ENCODE measurements around the gene AXIN1. TPM values are rescaled to one million over a fixed set of nuclear protein-coding genes. Genes with fewer than 3 reads are reported as not detected.

AXIN1 gene
- total and polyA plus RNA-seq, 9 of the 15 experiments (the other 6 are each of a cell fraction or from before 2014, with no cell fraction given): 0.42 to 58.0 (median 25.9) TPM

GRCh38 chr16:398561-399339, 46.2 kb upstream of the AXIN1 start (continued):
- TF ChIP-seq NR0B1 (IDR thresholded peaks at IDR 0.05; ENCODE audit: partially characterized antibody): no peak
- TF ChIP-seq SMAD2 (IDR thresholded peaks at IDR 0.05; ENCODE audit: low read depth, low read length): no peak
- no peak for TF ChIP-seq DEAF1 (CRISPR knock-in tag; IDR thresholded peaks at IDR 0.05)
- no peak for TF ChIP-seq ARHGAP35 (IDR thresholded peaks at IDR 0.05; ENCODE audit: partially characterized antibody)
- 0 out of 2 replicates have a peak, but pooled peaks have one; percentile 20 for TF ChIP-seq CXXC5 (CRISPR knock-in tag; IDR thresholded peaks at IDR 0.05)
- TF ChIP-seq HEY1 (CRISPR knock-in tag; IDR thresholded peaks at IDR 0.05; ENCODE audit: borderline replicate concordance): no peak
- TF ChIP-seq HNRNPUL1 (IDR thresholded peaks at IDR 0.05; ENCODE audit: low read length): no peak
- TF ChIP-seq, protein P1, sequence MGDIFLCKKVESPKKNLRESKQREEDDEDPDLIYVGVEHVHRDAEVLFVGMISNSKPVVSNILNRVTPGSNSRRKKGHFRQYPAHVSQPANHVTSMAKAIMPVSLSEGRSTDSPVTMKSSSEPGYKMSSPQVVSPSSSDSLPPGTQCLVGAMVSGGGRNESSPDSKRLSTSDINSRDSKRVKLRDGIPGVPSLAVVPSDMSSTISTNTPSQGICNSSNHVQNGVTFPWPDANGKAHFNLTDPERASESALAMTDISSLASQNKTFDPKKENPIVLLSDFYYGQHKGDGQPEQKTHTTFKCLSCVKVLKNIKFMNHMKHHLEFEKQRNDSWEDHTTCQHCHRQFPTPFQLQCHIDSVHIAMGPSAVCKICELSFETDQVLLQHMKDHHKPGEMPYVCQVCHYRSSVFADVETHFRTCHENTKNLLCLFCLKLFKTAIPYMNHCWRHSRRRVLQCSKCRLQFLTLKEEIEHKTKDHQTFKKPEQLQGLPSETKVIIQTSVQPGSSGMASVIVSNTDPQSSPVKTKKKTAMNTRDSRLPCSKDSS (IDR thresholded peaks at IDR 0.05; ENCODE audit: low read depth, partially characterized antibody): no peak
- no peak for TF ChIP-seq ZNF695 (CRISPR knock-in tag; IDR thresholded peaks at IDR 0.05)
- no peak for TF ChIP-seq JUN (IDR thresholded peaks at IDR 0.05; ENCODE audit: borderline replicate concordance, low read depth, low read length)
- no peak for TF ChIP-seq JUN (CRISPR knock-in tag; IDR thresholded peaks at IDR 0.05; ENCODE audit: borderline replicate concordance)
- no peak for TF ChIP-seq ZNF551 (CRISPR knock-in tag; IDR thresholded peaks at IDR 0.05)
- TF ChIP-seq NR4A1 (CRISPR knock-in tag; IDR thresholded peaks at IDR 0.05): no peak
- TF ChIP-seq NR4A1 (tag; IDR thresholded peaks at IDR 0.05): no peak
- no peak for TF ChIP-seq HMG20B (CRISPR knock-in tag; IDR thresholded peaks at IDR 0.05)
- TF ChIP-seq ZBTB7A (IDR thresholded peaks at IDR 0.05; ENCODE audit: borderline replicate concordance, control insufficient read depth, low read depth, low read length): no peak; the same call in 1 of the 2 replicates
- no peak for TF ChIP-seq SRSF1 (IDR thresholded peaks at IDR 0.05; ENCODE audit: low read depth, low read length)
- TF ChIP-seq ZNF282 (CRISPR knock-in tag; IDR thresholded peaks at IDR 0.05): no peak

Measured in K562 (cell line).